HG03565 (cell line): Measurements from ENCODE around the gene CCDC197.

Experiments used
- ATAC-seq: cut with Tn5 transposase; IDR thresholded peaks from one replicate; pipeline ENCODE4 v1.9.1; 2021; ENCODE audit warnings: mild to moderate bottlenecking, moderate library complexity; ENCODE audit not compliant: unreplicated experiment

CCDC197 gene

GRCh38 chr14:93977171-93977570, 19.9 kb upstream of the CCDC197 start:
- ATAC-seq: no peak

- ATAC-seq: peak; percentile 38
Observed at GRCh38 chr14:93977790-93978581, 19.1 kb upstream of the CCDC197 start.

GRCh38 chr14:93978735-93979134, 18.4 kb upstream of the CCDC197 start:
- no peak for ATAC-seq

GRCh38 chr14:93980456-93981201, 16.5 kb upstream of the CCDC197 start:
- no peak for ATAC-seq

- no peak for ATAC-seq
Observed at GRCh38 chr14:93981316-93982229, 15.5 kb upstream of the CCDC197 start.

GRCh38 chr14:93982230-93983007, 14.7 kb upstream of the CCDC197 start:
- ATAC-seq: no peak

GRCh38 chr14:93984070-93984469, 13.0 kb upstream of the CCDC197 start:
- ATAC-seq: no peak

- ATAC-seq: no peak
Observed at GRCh38 chr14:93984987-93985410, 12.1 kb upstream of the CCDC197 start.

- ATAC-seq: no peak
Observed at GRCh38 chr14:93986955-93987354, 10.1 kb upstream of the CCDC197 start.

- no peak for ATAC-seq
Observed at GRCh38 chr14:93987376-93987775, 9.7 kb upstream of the CCDC197 start.

- no peak for ATAC-seq
Observed at GRCh38 chr14:93987815-93988476, 9.2 kb upstream of the CCDC197 start.

GRCh38 chr14:93989939-93990338, 7.2 kb upstream of the CCDC197 start:
- peak; percentile 74 for ATAC-seq

GRCh38 chr14:93991212-93991611, 5.9 kb upstream of the CCDC197 start:
- no peak for ATAC-seq

- ATAC-seq: no peak
Observed at GRCh38 chr14:93991649-93992048, 5.5 kb upstream of the CCDC197 start.

GRCh38 chr14:93993382-93993781, 3.7 kb upstream of the CCDC197 start:
- ATAC-seq: no peak

GRCh38 chr14:93994919-93995682, 2.0 kb upstream of the CCDC197 start:
- ATAC-seq: no peak

GRCh38 chr14:93996130-93996695, 888 bp upstream of the CCDC197 start:
- ATAC-seq: no peak

- no peak for ATAC-seq
Observed at GRCh38 chr14:93997916-93998870, 1.1 kb downstream of the CCDC197 start.
